CD4-positive, alpha-beta T cell treated with Interleukin-1 beta for 1 hour (primary cell): ENCODE data around the gene RRAGC.
A peak's percentile ranks its signal among the peaks of the same experiment; 100 is the strongest.
"Not testable (repeated sequence)": the region's sequence is repeated elsewhere in the genome, so short reads cannot be mapped to it uniquely, and the experiment has no call there.

ENCODE experiments used
- DNase-seq, 2 donors: peaks; one replicate each; pipeline ENCODE4 v3.0.0-alpha.2; 2020 to 2022

The RRAGC gene

GRCh38 chr1:38852780-38853179 lies 6.8 kb downstream of the RRAGC start:
- no peak for DNase-seq

- DNase-seq = no peak
Observed at GRCh38 chr1:38848071-38848470, 11.5 kb downstream of the RRAGC start.

- no peak for DNase-seq
Observed at GRCh38 chr1:38846210-38846609, 13.4 kb downstream of the RRAGC start.

GRCh38 chr1:38845088-38845487 lies 14.5 kb downstream of the RRAGC start:
- DNase-seq = not testable (repeated sequence)

GRCh38 chr1:38840281-38840680 lies 19.3 kb downstream of the RRAGC start:
- no peak for DNase-seq

- no peak for DNase-seq
Observed at GRCh38 chr1:38839363-38839762, 20.2 kb downstream of the RRAGC start.

GRCh38 chr1:38836316-38836715 lies 23.3 kb downstream of the RRAGC start:
- not testable (repeated sequence) for DNase-seq

GRCh38 chr1:38834937-38835827 lies 24.4 kb downstream of the RRAGC start:
- peak; percentile 27 to 76 for DNase-seq

GRCh38 chr1:38834221-38834782 lies 25.3 kb downstream of the RRAGC start:
- no peak for DNase-seq

- no peak for DNase-seq
Observed at GRCh38 chr1:38833146-38833545, 26.4 kb downstream of the RRAGC start.

GRCh38 chr1:38832370-38832734 lies 27.2 kb downstream of the RRAGC start:
- no peak for DNase-seq

GRCh38 chr1:38831731-38832369 lies 27.7 kb downstream of the RRAGC start:
- DNase-seq = no peak

GRCh38 chr1:38829368-38829767 lies 30.2 kb downstream of the RRAGC start:
- no peak for DNase-seq

GRCh38 chr1:38827318-38827717 lies 32.3 kb downstream of the RRAGC start:
- DNase-seq = no peak

GRCh38 chr1:38826886-38827285 lies 32.7 kb downstream of the RRAGC start:
- DNase-seq = no peak

- DNase-seq = no peak
Observed at GRCh38 chr1:38826262-38826661, 33.3 kb downstream of the RRAGC start.

GRCh38 chr1:38820860-38821259 lies 38.7 kb downstream of the RRAGC start:
- DNase-seq = no peak

- DNase-seq = no peak
Observed at GRCh38 chr1:38819516-38819915, 40.1 kb downstream of the RRAGC start.

- DNase-seq = no peak
Observed at GRCh38 chr1:38819040-38819439, 40.5 kb downstream of the RRAGC start.

GRCh38 chr1:38818175-38818976 lies 41.2 kb downstream of the RRAGC start:
- DNase-seq = peak; percentile 31 to 32

GRCh38 chr1:38817267-38818174 lies 42.1 kb downstream of the RRAGC start:
- DNase-seq = no peak
